Smooth muscle cell of the brain vasculature (primary cell): Measurements from ENCODE around the gene MTOR.

Experiments used
- DNase-seq: peaks from one replicate; pipeline ENCODE4 v3.0.0-alpha.2; 2012; ENCODE audit warnings: low read depth, low spot score

MTOR gene

GRCh38 chr1:11216074-11216473, 46.3 kb downstream of the MTOR start:
- DNase-seq: no peak

GRCh38 chr1:11215381-11216005, 46.9 kb downstream of the MTOR start:
- no peak for DNase-seq

- no peak for DNase-seq
These were observed 47.5 kb downstream of the MTOR start for GRCh38 chr1:11214698-11215380.

DNA sequence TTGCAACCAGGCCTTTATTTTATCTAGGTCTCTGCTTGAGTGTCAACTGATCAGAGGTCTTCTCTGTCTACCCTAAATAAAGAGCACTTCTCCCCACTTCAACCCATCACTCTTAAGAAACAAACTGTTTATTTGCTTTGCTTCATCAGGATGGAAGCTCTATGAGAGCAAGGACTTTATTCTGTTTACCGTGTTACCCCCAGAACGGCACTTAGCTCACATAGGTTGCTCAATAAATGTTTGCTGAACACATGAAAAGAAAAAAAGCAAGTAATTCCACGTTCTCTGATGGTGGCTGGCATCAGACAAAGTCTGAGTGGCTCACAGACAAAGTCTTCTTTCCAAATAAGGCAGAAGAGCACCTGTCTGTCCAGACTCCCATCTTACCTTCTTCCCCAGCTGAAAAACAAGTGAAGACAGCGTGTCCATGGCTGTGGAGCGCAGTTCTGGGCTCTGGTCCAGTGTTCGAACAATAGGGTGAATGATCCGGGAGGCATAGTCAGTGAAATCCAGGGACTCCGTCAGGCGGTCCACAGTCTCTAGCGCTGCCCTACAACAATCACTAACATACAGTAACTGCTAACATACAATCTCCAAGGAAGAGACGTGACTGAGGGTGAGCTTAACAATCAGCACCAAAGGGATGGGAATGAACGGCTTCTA, 50.3 kb downstream of the MTOR start:
- no peak for DNase-seq

GRCh38 chr1:11211461-11211860, 50.9 kb downstream of the MTOR start:
- DNase-seq: no peak

DNA sequence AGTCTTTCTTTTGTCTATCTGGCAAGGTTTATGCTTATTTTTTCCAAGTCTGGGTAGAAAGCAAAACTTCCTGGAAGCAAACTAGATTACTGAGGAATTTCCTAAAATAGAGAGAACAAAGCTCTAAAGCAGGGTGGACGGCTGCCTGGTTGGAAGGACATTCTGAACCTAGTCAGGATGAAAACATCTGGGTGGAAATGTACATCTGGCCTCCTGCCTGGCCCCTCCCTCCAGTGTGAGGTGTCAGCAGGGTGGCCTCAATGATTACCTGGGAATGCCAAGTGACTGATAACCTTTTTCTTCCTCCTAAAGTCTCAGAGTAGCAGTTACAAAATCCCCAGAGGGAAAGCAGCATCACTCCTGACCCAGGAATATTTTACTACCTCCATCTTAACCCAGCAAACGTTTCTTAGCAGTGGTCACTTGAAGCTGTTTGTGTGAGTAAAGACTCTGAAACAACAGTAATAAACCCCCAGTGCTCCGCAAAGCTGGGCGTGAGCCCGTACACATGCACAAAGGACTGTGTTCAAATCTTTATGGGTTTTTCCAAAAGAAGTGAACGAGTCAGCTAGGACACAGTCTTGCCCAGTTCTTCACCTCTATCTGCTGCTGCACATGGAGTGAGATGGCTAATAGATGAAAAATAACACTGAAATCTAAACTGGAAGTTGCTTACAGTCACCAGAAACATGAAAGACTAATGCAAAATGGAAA, 54.3 kb downstream of the MTOR start:
- DNase-seq: no peak

DNA sequence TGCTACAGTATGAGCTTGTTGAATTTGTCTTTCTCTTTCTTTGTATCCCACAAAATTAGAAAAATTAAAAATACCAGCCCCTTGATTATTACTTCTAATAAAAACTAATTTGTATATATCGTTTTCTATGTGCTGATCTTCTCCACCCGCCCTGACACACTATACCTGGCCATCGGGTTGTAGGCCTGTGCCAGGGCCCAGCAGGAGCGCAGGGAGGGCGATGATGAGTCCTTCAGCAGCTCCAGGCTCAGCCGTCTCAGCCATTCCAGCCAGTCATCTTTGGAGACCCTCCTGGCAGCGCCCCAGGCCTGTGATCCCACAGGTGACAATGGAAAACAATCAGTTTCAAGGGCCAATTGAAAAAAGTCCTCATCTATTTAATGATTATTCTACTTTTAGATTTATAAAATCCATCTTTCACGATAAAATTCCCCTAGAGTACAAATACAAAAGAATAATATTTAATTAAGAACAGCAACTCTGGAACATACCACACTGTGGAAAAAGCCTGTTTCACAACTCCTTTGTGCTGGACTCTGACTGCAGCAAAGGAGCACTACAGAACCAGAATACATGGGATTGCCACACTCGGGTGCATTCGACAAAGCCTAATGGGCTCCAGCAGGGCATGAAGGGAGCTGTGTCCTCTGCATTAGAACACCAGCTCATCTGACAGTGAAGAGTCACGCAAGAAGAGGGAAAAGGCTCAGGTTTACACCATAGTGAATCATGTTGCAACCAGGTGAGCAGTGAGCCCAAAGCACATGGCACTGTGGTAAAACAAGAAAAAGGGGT, 57.8 kb downstream of the MTOR start:
- no peak for DNase-seq

DNA sequence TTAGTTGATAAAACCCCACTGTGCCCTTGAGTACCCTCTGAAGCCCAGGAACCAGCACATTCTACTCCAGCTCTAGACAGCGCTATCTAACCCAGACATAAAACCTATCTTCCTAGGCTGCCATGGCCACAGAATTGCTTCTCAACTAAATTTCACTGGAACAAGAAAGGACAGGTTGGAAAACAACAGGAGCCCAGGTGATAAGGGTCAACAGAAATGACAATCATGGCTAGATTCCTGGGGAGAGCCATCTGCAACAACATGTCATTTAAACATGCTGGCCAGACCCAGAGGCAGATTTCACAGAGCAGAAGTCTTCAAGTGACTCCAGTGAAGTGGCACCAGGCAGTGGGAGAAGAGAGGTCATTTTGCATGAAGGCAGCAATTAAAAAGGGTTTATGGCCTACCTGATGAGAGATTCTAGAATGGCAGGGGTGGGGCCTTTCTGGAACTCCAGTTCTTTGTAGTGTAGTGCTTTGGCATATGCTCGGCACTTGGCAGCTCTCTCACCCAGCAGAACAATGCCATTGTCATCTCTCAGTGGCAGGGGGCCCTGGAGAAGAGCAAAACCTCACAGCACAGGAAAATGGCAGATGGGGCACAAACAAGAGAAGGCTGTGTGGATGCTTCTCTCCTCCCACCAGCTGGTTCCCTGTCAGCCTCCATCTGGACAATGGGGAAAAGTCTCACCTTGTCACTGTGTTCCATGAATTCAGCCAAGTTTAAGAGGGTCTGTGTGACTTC, 63.3 kb downstream of the MTOR start:
- no peak for DNase-seq

- no peak for DNase-seq
These were observed 64.1 kb downstream of the MTOR start for GRCh38 chr1:11198257-11198656.

DNA sequence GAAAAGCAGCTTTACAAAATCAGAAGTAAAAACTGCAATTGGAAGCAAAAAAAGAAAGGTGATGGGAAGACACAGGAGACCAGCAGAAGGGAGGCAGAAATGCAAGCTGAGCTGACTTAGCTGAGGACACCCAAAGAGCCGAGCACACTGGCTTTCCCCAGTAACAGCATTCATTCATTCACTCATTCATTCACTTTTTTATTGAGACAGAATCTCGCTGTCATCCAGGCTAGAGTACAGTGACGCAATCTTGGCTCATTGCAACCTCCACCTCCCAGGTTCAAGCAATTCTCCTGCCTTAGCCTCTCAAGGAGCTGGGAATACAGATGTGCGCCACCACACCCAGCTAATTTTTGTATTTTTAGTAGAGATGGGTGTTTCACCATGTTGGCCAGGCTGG, 65.0 kb downstream of the MTOR start:
- DNase-seq: no peak

DNA sequence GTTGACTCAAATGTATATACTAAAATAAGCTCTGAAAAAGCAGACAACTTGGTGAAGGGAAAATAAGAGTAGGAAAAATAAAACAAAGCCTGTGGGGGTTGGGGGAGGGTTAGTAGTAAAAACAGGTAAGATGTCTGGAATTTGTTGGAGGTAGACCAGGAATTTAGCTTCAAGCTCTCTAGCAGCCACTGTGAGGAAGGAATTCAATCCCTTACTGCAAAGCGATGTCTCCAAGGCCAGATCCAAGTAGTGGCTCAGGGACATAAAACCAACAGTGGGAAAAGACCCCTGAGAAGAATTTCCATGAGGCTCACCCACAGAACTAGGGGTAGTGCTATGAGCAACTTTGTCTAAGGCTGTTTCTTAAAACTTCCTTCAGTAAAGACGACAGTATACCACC, 65.4 kb downstream of the MTOR start:
- DNase-seq: no peak

DNA sequence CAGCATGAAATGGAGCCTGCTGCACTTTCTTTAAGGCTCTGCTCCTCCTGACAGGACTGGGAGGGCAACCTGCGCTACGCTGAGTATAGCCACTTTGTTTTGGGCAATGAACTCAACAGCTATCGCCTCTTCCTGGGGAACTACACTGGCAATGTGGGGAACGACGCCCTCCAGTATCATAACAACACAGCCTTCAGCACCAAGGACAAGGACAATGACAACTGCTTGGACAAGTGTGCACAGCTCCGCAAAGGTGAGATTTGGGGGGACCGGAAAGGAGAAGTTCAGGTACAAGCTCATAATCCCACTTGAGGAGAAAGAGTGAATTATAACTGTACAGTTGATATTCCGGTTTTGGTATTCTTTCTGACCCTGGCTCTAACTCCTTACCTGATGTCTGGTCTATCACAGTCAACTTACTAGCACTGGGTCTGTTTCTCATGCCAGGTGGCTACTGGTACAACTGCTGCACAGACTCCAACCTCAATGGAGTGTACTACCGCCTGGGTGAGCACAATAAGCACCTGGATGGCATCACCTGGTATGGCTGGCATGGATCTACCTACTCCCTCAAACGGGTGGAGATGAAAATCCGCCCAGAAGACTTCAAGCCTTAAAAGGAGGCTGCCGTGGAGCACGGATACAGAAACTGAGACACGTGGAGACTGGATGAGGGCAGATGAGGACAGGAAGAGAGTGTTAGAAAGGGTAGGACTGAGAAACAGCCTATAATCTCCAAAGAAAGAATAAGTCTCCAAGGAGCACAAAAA, 67.8 kb downstream of the MTOR start:
- no peak for DNase-seq

DNA sequence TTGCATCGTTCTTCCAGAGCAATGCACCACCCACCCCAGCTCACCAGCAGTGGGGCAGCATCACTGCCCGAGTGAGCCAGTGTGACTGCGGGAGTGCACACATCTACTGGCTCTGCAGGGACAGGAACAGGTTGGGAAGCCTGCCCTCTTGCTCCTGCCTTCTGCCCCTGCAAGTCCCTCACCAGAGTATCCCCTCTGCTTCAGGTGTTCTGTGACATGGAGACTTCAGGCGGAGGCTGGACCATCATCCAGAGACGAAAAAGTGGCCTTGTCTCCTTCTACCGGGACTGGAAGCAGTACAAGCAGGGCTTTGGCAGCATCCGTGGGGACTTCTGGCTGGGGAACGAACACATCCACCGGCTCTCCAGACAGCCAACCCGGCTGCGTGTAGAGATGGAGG, 69.0 kb downstream of the MTOR start:
- DNase-seq: no peak

DNA sequence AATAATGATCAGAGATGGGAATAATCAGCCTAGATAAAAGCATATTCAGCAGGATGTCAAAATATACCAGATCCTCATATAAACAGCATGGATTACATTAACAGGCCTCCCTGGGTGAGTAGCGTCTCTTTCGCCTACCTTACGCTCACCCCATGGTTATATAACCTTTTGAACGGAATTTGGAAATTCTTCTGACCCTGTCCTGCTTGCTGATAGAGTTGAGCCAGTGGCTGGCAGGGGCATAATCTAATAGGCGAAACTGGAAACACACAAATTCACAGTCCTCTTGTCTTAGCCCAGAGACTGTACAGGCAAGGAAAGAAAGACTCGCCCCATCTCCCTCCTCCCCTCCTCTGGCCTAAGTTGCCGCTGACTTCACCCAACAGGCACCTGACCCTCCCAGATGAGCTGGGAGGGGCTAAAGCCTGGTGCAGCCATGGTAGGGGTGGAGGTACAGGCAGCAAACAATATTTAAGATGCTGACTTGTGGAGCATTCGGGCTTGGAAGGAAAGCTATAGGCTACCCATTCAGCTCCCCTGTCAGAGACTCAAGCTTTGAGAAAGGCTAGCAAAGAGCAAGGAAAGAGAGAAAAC, 73.4 kb downstream of the MTOR start, which contains the start of gene ANGPTL7:
Gene ANGPTL7 (plus strand): TSS at position 498 of the 594 bp plus-strand sequence. CDS start 225 bp downstream, outside the sequence.
- DNase-seq: no peak

DNA sequence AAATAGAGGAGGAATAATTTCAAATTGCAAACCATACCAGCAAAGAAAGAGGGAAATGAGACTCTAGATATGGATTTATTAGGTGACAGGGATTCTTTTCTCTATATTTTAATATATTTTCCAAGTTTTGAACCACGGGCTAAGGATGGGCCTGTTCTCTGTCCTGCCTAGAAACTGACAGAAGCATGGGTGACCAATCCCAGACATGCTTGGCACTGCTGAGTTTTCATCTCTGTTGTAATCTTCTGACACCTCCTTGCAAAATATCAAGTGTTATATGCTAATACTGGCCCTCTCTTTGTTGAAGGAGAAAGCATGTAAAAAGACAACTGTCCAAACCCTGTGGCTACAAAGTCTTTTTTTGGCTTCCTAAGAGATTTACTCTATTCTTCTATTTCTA, 74.0 kb downstream of the MTOR start:
- no peak for DNase-seq

GRCh38 chr1:11187931-11188330, 74.4 kb downstream of the MTOR start:
- DNase-seq: no peak

- no peak for DNase-seq
These were observed 74.9 kb downstream of the MTOR start for GRCh38 chr1:11187494-11187893.

GRCh38 chr1:11187000-11187399, 75.4 kb downstream of the MTOR start:
- no peak for DNase-seq

GRCh38 chr1:11184973-11185372, 77.4 kb downstream of the MTOR start:
- no peak for DNase-seq

DNA sequence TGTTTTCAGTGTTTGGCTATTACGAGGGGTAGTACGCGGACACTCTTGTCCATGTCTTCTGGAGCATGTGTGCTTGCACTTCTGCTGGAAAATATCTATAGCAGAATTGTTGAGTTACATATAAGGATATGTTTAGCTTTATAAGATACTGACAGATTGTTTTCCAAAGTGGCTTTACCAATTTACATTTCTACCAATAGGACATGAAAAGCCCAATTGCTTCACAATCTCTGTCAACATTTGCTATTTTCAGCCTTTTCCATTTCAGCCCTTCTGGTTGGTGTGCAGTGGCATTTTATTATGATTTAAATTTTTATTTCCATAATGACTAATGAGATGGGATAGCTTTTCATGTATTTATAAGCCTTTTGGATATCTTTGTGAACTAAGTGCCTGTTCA, 79.5 kb downstream of the MTOR start:
- no peak for DNase-seq
